ENCODE data around the gene LRIG2.

Gene LRIG2

DNA sequence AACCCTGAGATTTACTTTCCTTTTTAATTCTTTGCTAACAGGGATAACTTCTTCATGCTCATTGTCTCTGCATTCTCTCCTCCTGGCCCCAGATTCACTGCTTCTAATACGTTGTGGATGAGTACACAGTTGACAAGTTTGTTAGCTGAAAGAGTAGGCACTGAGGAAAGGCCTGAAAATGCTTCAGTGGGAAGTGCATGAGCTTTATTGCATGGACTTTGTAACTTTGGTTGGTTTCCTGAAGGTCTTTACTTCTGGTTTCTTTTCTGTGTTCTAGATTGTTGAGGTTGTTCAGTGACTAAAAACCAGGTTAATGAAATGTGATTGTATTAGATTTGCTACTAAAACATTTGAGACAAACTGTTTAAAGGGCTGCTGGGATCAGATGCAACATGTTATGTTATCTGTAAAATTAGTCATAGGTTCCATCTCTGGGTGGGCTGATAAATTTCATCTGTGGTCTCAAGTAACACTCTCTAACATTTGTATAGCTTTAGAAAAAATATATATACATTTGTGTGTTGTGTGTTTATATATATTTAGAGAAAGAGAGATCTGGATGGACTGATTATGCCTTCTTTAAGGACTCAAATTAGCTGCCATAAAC lies 19.1 kb downstream of the LRIG2 start:
- 0 out of 2 replicates have a peak, but pooled peaks cover 8% of the 10 kb centered on the region for H3K79me2 ChIP-seq (ENCODE audit: insufficient read depth, low read length)
- H3K4me3 ChIP-seq (ENCODE audit: low read length, poor library complexity, severe bottlenecking): no peak overlapping the region
- H3K9me2 ChIP-seq (replicated peaks; ENCODE audit: low read depth, low read length): no peaks in the 10 kb centered on the region

DNA sequence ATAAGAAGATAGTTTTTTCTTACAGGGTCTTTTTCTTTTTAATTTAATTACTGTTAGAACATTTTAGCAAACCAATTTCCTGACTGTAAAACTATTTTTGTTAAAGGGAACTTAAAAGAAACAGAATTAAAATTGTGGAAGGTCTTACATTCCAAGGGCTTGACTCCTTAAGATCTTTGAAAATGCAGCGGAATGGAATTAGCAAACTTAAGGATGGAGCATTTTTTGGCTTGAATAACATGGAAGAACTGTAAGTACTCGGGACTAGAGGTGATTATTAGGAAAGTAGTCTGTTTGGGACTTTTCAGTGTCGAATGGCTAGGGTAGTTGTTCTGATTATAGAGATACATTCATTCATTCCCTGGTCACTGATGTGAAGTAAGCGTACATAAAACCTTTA lies 21.5 kb downstream of the LRIG2 start:
- Histone ChIP-seq H3K4me1 (ENCODE audit: insufficient read depth, low read length, poor library complexity, severe bottlenecking) (no peaks in the 10 kb centered on the region), H3K36me3 (ENCODE audit: insufficient read depth, low read length) (peaks cover 57% of the 10 kb centered on the region; the same call in 1 of the 2 replicates), H3K9ac (ENCODE audit: low read depth, low read length, poor library complexity, severe bottlenecking) (no peak overlapping the region), H2AFZ (ENCODE audit: low read length) (no peak overlapping the region), H3K9me3 (ENCODE audit: insufficient read depth, low read depth, low read length) (no peaks in the 10 kb centered on the region), H3K9me2 (replicated peaks; ENCODE audit: low read depth, low read length) (no peaks in the 10 kb centered on the region), H3K4me2 (ENCODE audit: low read depth, low read length, poor library complexity, severe bottlenecking) (no peak overlapping the region), H3K79me2 (ENCODE audit: insufficient read depth, low read length) (no peaks in the 10 kb centered on the region), H3K27me3 (ENCODE audit: insufficient read depth, low read length, poor library complexity, severe bottlenecking) (no peaks in the 10 kb centered on the region), H3K4me3 (ENCODE audit: low read length, poor library complexity, severe bottlenecking) (no peak overlapping the region), H3F3A (ENCODE audit: low read depth) (no peaks in the 10 kb centered on the region), H4K20me1 (ENCODE audit: insufficient read depth, low read length, poor library complexity, severe bottlenecking) (peaks cover 8% of the 10 kb centered on the region)
- TF ChIP-seq, protein P1, sequence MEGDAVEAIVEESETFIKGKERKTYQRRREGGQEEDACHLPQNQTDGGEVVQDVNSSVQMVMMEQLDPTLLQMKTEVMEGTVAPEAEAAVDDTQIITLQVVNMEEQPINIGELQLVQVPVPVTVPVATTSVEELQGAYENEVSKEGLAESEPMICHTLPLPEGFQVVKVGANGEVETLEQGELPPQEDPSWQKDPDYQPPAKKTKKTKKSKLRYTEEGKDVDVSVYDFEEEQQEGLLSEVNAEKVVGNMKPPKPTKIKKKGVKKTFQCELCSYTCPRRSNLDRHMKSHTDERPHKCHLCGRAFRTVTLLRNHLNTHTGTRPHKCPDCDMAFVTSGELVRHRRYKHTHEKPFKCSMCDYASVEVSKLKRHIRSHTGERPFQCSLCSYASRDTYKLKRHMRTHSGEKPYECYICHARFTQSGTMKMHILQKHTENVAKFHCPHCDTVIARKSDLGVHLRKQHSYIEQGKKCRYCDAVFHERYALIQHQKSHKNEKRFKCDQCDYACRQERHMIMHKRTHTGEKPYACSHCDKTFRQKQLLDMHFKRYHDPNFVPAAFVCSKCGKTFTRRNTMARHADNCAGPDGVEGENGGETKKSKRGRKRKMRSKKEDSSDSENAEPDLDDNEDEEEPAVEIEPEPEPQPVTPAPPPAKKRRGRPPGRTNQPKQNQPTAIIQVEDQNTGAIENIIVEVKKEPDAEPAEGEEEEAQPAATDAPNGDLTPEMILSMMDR (conservative IDR thresholded peaks at IDR 0.05; ENCODE audit: low read length): no peak
- TF ChIP-seq EZH2phosphoT487 (IDR thresholded peaks at IDR 0.05; ENCODE audit: borderline replicate concordance): no peak

More for the DNA sequence above, 19.1 kb downstream of the LRIG2 start:
- H3K9ac ChIP-seq (ENCODE audit: low read depth, low read length, poor library complexity, severe bottlenecking): no peak overlapping the region
- peaks cover 12% of the 10 kb centered on the region for H4K20me1 ChIP-seq (ENCODE audit: insufficient read depth, low read length, poor library complexity, severe bottlenecking)
- peaks cover 35% of the 10 kb centered on the region; the same call in 1 of the 2 replicates for H3K36me3 ChIP-seq (ENCODE audit: insufficient read depth, low read length)
- H3K9me3 ChIP-seq (ENCODE audit: insufficient read depth, low read depth, low read length): no peaks in the 10 kb centered on the region
- TF ChIP-seq EZH2phosphoT487 (IDR thresholded peaks at IDR 0.05; ENCODE audit: borderline replicate concordance): no peak
- TF ChIP-seq, protein P1 (conservative IDR thresholded peaks at IDR 0.05; ENCODE audit: low read length): no peak
- no peaks in the 10 kb centered on the region for H3F3A ChIP-seq (ENCODE audit: low read depth)
- H3K4me2 ChIP-seq (ENCODE audit: low read depth, low read length, poor library complexity, severe bottlenecking): no peak overlapping the region
- H3K4me1 ChIP-seq (ENCODE audit: insufficient read depth, low read length, poor library complexity, severe bottlenecking): no peaks in the 10 kb centered on the region
- no peak overlapping the region for H2AFZ ChIP-seq (ENCODE audit: low read length)
- no peaks in the 10 kb centered on the region for H3K27me3 ChIP-seq (ENCODE audit: insufficient read depth, low read length, poor library complexity, severe bottlenecking)

DNA sequence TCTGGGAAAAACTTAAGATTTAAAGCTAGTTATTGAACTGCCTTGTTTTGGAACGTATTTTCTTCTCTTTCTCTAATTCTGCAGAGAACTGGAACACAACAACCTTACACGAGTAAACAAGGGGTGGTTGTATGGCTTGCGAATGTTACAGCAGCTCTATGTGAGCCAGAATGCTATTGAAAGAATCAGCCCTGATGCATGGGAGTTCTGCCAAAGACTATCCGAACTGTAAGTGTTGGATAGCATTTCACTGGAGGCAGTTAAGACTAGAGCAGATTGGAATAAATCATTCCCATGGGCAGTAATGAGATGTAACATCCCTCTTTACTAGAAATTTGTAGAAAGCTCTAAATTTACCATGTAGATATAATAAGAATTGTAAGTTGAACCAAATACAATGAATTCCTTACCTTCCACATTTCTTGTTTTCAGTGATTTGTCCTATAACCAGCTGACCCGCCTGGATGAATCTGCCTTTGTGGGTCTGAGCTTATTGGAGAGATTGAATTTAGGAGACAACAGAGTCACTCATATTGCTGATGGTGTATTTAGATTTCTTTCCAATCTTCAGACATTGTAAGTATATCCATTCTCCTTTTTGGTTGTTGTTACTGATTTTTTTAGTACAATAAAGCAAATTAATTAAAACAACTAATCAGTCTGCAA lies 22.9 kb downstream of the LRIG2 start:
- peaks cover 70% of the 10 kb centered on the region; the same call in 1 of the 2 replicates for H3K36me3 ChIP-seq (ENCODE audit: insufficient read depth, low read length)
- H3K79me2 ChIP-seq (ENCODE audit: insufficient read depth, low read length): no peaks in the 10 kb centered on the region

More for the DNA sequence above, 22.9 kb downstream of the LRIG2 start:
- Histone ChIP-seq H3K9me3 (ENCODE audit: insufficient read depth, low read depth, low read length) (no peaks in the 10 kb centered on the region), H3K9ac (ENCODE audit: low read depth, low read length, poor library complexity, severe bottlenecking) (no peak overlapping the region), H3F3A (ENCODE audit: low read depth) (no peaks in the 10 kb centered on the region), H3K9me2 (replicated peaks; ENCODE audit: low read depth, low read length) (no peaks in the 10 kb centered on the region), H3K4me3 (ENCODE audit: low read length, poor library complexity, severe bottlenecking) (no peak overlapping the region), H3K27me3 (ENCODE audit: insufficient read depth, low read length, poor library complexity, severe bottlenecking) (no peaks in the 10 kb centered on the region), H2AFZ (ENCODE audit: low read length) (no peak overlapping the region), H3K4me1 (ENCODE audit: insufficient read depth, low read length, poor library complexity, severe bottlenecking) (no peaks in the 10 kb centered on the region), H3K4me2 (ENCODE audit: low read depth, low read length, poor library complexity, severe bottlenecking) (no peak overlapping the region), H4K20me1 (ENCODE audit: insufficient read depth, low read length, poor library complexity, severe bottlenecking) (peaks cover 8% of the 10 kb centered on the region)
- TF ChIP-seq EZH2phosphoT487 (IDR thresholded peaks at IDR 0.05; ENCODE audit: borderline replicate concordance): no peak
- TF ChIP-seq, protein P1 (conservative IDR thresholded peaks at IDR 0.05; ENCODE audit: low read length): no peak

Measured in Loucy (cell line).